NCI-H2227 (cell line): ENCODE results near the gene ZNF99.
A peak's percentile ranks its signal among the peaks of the same experiment; 100 is the strongest.
"Not testable (repeated sequence)": the region's sequence is repeated elsewhere in the genome, so short reads cannot be mapped to it uniquely, and the experiment has no call there.

Experiments used
- DNase-seq: peaks from one replicate; lab custom pipeline; 2025; ENCODE audit not compliant: unreplicated experiment; lab: John Stamatoyannopoulos, UW

The ZNF99 gene

GRCh38 chr19:22783651-22784410, at the start of gene ZNF99:
Gene ZNF99 (minus strand): TSS chr19:22784151. CDS start chr19:22784016, 135 bp downstream.
- DNase-seq: peak; percentile 52

GRCh38 chr19:22832031-22832762, 48.2 kb upstream of the ZNF99 start, which contains the start of gene ZNF723:
Gene ZNF723 (plus strand): TSS chr19:22832291. CDS start chr19:22832380, 89 bp downstream.
- DNase-seq: no peak

- no peak for DNase-seq
Observed at GRCh38 chr19:22831211-22831610, 47.3 kb upstream of the ZNF99 start.

- no peak for DNase-seq
Observed at GRCh38 chr19:22814124-22814523, 30.2 kb upstream of the ZNF99 start.

GRCh38 chr19:22807061-22807835, 23.3 kb upstream of the ZNF99 start:
- no peak for DNase-seq

- DNase-seq: no peak
Observed at GRCh38 chr19:22806418-22806817, 22.5 kb upstream of the ZNF99 start.

GRCh38 chr19:22797040-22797439, 13.1 kb upstream of the ZNF99 start:
- no peak for DNase-seq

- not testable (repeated sequence) for DNase-seq
Observed at GRCh38 chr19:22792863-22793262, 8.9 kb upstream of the ZNF99 start.

- no peak for DNase-seq
Observed at GRCh38 chr19:22735911-22736645, 47.9 kb downstream of the ZNF99 start.

GRCh38 chr19:22733691-22734090, 50.3 kb downstream of the ZNF99 start:
- no peak for DNase-seq

GRCh38 chr19:22728214-22728613, 55.7 kb downstream of the ZNF99 start:
- not testable (repeated sequence) for DNase-seq

- DNase-seq: not testable (repeated sequence)
Observed at GRCh38 chr19:22721533-22721932, 62.4 kb downstream of the ZNF99 start.

GRCh38 chr19:22708983-22709382, 75.0 kb downstream of the ZNF99 start:
- DNase-seq: no peak

- not testable (repeated sequence) for DNase-seq
Observed at GRCh38 chr19:22703096-22703495, 80.9 kb downstream of the ZNF99 start.

GRCh38 chr19:22702661-22703060, 81.3 kb downstream of the ZNF99 start:
- DNase-seq: not testable (repeated sequence)
